HG03045 (cell line): Measurements from ENCODE around the gene ZPR1.
A peak's percentile ranks its signal among the peaks of the same experiment; 100 is the strongest.
"Not testable (repeated sequence)": the region's sequence is repeated elsewhere in the genome, so short reads cannot be mapped to it uniquely, and the experiment has no call there.

Source experiments
- ATAC-seq: cut with Tn5 transposase; IDR thresholded peaks from one replicate; pipeline ENCODE4 v1.9.1; 2021; ENCODE audit warnings: mild to moderate bottlenecking, moderate library complexity; ENCODE audit not compliant: unreplicated experiment

ZPR1 gene, protein sequence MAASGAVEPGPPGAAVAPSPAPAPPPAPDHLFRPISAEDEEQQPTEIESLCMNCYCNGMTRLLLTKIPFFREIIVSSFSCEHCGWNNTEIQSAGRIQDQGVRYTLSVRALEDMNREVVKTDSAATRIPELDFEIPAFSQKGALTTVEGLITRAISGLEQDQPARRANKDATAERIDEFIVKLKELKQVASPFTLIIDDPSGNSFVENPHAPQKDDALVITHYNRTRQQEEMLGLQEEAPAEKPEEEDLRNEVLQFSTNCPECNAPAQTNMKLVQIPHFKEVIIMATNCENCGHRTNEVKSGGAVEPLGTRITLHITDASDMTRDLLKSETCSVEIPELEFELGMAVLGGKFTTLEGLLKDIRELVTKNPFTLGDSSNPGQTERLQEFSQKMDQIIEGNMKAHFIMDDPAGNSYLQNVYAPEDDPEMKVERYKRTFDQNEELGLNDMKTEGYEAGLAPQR

DNA sequence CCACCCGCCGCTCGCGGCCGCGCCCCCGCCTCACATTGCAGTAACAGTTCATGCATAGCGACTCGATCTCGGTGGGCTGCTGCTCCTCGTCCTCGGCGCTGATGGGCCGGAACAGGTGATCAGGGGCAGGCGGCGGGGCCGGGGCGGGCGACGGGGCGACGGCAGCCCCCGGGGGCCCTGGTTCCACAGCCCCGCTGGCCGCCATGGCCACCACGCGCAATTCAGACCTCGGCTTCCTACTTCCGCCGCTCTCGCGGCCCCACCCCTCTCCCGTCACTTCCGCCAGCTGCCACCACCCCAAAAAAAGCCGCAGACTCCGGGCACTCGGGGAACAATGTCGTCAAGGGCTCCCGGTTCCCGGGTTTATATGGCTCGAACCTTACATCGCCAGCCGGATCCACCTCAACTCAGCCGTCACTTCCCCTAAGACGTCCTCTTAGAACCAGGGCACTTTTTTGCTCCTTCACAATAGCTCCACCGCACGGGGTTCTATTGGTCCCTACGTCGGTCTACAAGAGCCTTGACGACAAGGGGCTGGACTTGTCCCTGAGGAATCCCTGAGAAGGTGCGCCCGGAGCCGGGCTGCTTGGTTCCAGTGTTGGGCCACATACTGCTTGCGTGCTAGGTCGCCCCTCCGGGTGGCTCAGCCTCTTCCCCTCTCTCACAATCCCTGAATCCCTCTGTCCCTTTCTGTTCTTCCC, at the start of gene ZPR1:
ZPR1 (minus strand) TSS at position 238 of the 701 bp plus-strand sequence; CDS start at position 205, 33 bp downstream.
- ATAC-seq: peak; percentile 89

DNA sequence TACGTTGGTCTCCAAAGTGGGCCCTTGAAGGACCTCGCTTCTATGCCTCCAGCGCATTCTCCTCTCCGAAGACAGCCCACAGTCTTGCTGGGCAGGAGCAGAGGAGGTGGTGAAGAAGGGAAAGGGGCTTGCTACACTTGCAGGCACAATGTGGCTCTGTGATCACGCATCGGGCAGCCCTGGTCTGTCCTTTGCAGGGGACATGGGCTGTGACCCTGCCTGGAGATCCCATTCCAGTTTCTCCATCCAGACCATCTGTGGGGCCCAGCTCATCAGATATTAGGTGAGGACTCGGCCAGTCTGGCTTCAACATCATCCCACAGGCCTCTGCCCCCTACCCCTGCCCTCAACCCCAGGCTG, 48.8 kb upstream of the ZPR1 start:
- no peak for ATAC-seq

DNA sequence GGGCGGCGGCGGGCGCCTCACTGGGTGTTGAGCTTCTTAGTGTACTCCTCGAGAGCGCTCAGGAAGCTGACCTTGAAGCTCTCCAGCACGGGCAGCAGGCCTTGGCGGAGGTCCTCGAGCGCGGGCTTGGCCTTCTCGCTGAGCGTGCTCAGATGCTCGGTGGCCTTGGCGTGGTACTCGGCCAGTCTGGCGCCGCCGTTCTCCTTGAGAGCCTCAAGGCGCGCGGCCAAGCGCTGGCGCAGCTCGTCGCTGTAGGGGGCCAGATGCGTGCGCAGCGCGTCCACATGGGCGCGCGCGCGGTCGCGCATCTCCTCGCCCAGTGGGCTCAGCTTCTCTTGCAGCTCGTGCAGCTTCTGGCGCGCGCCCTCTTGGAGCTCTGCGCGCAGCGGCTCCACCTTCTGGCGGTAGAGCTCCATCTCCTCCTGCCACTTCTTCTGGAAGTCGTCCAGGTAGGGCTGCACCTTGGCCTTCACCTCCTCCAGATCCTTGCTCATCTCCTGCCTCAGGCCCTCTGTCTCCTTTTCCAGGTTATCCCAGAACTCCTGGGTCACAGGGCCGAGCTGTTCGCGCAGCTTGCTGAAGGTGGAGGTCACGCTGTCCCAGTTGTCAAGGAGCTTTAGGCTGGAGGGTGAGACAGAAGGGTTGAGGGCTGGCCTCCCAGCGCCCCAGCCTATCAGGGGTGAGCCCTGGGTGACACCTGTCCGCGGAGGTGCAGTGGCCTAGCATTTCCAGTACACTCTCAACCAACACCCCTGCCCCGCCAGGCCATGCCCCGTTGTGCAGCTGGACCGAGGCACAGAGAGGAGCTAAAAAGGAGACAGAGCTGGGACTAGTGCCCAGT, 48.2 kb upstream of the ZPR1 start:
- ATAC-seq: peak; percentile 66

DNA sequence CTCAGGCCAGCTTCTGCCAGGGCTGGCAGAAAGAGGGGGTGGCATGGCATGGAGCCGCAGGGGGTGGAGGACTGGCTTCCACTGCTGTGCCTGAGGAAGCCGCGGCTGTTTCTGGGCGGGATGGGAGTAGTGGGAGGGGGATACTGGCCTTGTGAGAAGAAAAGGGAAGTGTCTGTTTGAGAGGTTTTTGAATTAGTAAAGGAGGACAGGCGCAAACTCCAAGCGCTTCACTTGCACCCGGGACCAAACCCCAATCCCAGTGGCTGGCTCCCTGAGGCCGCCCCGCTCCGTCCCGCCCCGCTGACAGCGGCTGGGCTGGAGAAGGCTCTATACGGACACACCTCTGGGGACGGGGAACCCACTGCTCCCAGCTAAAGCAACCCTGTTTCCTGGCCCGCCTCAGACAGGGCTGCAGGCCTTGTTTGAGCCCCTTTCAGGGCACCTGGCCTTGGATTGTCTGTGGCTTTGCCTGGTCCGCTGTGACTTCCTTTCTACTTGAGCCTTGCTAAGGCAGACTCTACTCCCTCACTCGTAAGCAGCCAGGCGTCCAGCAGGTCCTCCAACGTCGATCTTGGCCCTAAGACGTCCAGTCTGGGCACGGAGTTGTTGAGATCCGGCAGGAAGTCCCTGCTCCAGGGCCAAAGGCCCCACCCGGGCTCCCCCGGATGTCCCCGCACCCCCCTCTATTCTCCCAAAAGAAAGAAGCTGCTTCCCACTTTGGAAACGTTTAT, 47.4 kb upstream of the ZPR1 start:
- ATAC-seq: peak; percentile 6

DNA sequence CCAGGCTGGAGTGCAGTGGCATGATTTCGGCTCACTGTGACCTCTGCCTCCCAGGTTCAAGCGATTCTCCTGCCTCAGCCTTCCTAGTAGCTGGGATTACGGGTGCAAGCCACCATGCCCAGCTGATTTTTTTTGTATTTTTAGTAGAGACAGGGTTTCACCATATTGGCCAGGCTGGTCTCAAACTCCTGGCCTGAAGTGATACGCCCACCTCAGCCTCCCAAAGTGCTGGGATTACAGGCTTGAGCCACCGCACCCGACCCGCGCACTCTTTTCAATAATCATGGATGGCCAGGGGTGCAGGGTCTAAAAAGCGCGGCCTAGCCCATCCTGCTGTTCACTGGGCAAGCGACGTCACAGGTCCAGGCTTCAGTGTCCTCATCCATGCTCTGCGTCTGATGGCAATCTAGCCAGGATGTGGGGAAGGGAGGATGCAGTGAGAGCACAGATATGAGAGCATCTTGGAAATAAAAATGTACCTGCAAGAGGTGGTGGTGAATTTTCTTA, 46.8 kb upstream of the ZPR1 start:
- ATAC-seq: not testable (repeated sequence)

DNA sequence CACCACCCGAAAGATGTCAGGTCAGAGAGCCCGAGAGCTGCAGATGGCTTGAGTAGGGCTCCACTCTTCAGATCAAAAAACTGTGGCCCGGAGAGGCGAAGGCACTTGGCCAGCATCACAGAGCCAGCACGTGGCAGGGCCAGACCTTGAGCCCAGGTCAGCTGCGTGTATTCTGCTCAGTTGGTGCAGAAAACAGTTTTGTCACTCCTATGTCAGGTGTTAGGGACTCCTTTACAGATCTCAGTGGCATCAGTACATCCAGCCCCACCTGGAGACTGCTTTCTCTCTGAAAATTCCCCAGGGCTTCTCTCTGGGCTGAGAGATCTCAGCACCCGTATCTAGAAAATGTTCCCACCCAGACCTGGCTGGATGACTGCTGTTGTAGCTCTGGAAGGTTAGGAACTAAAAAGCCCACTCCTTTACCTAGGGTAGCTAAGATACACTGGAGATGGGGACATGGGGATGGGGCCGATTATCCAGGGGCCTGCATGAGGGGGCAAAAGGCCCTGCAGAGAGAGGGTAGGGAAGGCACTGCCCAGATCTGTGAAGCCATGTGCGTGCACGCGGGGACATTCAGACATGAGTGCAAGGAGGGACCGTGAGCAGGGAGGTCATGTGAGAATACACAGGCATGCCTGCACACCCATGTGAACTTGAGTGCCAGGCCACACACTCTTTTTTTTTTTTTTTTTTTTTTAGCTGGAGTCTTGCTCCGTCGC, 46.2 kb upstream of the ZPR1 start:
- no peak for ATAC-seq

DNA sequence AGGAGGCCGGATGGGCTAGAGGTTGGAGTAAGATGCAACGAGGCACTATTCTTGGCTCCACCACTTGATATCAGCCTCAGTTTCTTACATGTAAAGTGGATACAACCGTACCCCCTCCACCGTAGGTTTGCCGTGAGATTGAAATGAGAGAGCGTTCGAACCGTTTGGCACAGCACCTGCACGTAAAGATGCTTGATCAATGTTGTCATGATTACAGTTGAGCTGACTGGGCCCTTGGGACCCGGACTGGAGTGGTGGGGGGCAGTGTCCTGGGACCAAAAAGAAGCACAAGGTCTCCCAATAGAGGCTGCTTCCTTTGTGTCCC, 45.6 kb upstream of the ZPR1 start:
- no peak for ATAC-seq

DNA sequence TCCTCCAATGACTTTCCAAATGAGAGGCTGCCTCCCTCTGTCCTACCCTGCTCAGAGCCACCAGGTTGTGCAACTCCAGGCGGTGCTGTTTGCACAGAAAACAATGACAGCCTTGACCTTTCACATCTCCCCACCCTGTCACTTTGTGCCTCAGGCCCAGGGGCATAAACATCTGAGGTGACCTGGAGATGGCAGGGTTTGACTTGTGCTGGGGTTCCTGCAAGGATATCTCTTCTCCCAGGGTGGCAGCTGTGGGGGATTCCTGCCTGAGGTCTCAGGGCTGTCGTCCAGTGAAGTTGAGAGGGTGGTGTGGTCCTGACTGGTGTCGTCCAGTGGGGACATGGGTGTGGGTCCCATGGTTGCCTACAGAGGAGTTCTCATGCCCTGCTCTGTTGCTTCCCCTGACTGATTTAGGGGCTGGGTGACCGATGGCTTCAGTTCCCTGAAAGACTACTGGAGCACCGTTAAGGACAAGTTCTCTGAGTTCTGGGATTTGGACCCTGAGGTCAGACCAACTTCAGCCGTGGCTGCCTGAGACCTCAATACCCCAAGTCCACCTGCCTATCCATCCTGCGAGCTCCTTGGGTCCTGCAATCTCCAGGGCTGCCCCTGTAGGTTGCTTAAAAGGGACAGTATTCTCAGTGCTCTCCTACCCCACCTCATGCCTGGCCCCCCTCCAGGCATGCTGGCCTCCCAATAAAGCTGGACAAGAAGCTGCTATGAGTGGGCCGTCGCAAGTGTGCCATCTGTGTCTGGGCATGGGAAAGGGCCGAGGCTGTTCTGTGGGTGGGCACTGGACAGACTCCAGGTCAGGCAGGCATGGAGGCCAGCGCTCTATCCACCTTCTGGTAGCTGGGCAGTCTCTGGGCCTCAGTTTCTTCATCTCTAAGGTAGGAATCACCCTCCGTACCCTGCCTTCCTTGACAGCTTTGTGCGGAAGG, 44.8 kb upstream of the ZPR1 start:
- ATAC-seq: no peak

DNA sequence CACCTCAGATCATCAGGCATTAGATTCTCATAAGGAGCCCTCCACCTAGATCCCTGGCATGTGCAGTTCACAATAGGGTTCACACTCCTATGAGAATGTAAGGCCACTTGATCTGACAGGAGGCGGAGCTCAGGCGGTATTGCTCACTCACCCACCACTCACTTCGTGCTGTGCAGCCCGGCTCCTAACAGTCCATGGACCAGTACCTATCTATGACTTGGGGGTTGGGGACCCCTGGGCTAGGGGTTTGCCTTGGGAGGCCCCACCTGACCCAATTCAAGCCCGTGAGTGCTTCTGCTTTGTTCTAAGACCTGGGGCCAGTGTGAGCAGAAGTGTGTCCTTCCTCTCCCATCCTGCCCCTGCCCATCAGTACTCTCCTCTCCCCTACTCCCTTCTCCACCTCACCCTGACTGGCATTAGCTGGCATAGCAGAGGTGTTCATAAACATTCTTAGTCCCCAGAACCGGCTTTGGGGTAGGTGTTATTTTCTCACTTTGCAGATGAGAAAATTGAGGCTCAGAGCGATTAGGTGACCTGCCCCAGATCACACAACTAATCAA, 44.0 kb upstream of the ZPR1 start:
- no peak for ATAC-seq

DNA sequence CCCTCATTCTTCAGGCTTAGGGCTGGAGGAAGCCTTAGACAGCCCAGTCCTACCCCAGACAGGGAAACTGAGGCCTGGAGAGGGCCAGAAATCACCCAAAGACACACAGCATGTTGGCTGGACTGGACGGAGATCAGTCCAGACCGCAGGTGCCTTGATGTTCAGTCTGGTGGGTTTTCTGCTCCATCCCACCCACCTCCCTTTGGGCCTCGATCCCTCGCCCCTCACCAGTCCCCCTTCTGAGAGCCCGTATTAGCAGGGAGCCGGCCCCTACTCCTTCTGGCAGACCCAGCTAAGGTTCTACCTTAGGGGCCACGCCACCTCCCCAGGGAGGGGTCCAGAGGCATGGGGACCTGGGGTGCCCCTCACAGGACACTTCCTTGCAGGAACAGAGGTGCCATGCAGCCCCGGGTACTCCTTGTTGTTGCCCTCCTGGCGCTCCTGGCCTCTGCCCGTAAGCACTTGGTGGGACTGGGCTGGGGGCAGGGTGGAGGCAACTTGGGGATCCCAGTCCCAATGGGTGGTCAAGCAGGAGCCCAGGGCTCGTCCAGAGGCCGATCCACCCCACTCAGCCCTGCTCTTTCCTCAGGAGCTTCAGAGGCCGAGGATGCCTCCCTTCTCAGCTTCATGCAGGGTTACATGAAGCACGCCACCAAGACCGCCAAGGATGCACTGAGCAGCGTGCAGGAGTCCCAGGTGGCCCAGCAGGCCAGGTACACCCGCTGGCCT, 42.5 kb upstream of the ZPR1 start:
- ATAC-seq: no peak

DNA sequence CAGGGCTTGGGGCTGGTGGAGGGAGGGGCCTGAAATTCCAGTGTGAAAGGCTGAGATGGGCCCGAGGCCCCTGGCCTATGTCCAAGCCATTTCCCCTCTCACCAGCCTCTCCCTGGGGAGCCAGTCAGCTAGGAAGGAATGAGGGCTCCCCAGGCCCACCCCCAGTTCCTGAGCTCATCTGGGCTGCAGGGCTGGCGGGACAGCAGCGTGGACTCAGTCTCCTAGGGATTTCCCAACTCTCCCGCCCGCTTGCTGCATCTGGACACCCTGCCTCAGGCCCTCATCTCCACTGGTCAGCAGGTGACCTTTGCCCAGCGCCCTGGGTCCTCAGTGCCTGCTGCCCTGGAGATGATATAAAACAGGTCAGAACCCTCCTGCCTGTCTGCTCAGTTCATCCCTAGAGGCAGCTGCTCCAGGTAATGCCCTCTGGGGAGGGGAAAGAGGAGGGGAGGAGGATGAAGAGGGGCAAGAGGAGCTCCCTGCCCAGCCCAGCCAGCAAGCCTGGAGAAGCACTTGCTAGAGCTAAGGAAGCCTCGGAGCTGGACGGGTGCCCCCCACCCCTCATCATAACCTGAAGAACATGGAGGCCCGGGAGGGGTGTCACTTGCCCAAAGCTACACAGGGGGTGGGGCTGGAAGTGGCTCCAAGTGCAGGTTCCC, 41.8 kb upstream of the ZPR1 start, which contains the start of gene APOC3:
APOC3 (plus strand) TSS at position 383 of the 659 bp plus-strand sequence. CDS start 676 bp downstream, outside the sequence.
- no peak for ATAC-seq

DNA sequence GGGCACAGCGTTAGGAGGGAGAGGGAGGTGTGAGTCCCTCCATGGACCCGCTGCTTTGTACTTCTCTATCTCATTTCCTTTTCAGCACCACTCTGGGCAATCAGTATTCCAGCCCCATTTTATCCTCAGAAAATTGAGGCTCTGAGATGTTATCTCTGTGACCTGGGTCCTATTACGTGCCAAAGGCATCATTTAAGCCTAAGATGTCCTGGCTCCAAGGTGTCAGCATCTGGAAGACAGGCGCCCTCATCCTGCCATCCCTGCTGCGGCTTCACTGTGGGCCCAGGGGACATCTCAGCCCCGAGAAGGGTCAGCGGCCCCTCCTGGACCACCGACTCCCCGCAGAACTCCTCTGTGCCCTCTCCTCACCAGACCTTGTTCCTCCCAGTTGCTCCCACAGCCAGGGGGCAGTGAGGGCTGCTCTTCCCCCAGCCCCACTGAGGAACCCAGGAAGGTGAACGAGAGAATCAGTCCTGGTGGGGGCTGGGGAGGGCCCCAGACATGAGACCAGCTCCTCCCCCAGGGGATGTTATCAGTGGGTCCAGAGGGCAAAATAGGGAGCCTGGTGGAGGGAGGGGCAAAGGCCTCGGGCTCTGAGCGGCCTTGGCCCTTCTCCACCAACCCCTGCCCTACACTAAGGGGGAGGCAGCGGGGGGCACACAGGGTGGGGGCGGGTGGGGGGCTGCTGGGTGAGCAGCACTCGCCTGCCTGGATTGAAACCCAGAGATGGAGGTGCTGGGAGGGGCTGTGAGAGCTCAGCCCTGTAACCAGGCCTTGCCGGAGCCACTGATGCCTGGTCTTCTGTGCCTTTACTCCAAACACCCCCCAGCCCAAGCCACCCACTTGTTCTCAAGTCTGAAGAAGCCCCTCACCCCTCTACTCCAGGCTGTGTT, 41.1 kb upstream of the ZPR1 start:
- ATAC-seq: no peak

DNA sequence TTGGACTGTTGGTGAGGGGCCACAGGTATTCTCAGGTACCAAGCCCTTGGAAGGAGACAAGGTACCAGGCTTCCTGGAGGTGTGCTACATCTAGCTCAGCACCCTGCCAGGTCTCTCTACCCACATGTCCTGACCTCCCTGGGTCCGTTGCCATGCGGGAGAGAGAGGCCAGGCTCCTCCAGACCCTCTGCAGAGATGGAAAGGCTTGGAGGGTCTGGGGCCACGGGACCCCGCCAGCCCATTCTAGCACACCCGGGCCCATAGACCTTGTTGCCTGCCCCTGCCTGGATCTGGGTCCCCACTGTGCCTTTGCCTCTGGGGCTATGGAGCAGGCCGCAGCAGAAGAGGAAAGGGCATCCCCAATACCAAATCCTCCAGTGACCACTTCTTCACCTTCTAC, 39.6 kb upstream of the ZPR1 start:
- no peak for ATAC-seq

DNA sequence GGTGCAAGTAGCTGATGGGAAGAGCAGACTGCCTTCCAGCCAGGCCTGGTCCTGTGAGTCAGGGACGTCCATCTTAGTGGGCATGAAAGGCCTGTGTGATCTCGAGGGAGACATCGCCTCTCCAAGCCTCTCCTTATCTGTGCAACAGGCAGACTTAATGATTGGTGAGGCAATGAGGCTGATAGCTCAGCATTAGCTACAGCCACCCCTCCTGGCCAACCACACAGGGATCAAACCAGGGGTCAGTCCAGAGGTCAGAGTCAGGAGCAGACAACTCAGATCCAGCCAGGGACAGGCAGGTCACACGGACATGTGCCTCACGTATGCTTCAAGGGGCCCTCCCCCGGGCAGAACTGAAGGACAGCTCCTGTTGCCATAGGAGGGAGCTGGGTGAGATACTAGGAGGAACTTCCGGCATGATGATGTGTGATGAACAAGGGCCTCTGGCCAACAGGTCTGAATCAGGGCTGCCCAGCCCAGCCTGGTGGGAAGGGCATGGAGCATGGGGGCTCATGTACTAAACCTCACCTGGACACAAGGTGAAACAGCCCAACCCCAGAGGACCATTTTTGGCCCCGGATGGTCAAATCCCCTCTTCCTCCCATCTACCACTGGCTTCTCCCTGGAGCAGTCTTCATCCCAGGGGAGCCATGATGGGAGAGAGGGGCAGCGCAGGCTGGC, 39.1 kb upstream of the ZPR1 start:
- ATAC-seq: no peak

DNA sequence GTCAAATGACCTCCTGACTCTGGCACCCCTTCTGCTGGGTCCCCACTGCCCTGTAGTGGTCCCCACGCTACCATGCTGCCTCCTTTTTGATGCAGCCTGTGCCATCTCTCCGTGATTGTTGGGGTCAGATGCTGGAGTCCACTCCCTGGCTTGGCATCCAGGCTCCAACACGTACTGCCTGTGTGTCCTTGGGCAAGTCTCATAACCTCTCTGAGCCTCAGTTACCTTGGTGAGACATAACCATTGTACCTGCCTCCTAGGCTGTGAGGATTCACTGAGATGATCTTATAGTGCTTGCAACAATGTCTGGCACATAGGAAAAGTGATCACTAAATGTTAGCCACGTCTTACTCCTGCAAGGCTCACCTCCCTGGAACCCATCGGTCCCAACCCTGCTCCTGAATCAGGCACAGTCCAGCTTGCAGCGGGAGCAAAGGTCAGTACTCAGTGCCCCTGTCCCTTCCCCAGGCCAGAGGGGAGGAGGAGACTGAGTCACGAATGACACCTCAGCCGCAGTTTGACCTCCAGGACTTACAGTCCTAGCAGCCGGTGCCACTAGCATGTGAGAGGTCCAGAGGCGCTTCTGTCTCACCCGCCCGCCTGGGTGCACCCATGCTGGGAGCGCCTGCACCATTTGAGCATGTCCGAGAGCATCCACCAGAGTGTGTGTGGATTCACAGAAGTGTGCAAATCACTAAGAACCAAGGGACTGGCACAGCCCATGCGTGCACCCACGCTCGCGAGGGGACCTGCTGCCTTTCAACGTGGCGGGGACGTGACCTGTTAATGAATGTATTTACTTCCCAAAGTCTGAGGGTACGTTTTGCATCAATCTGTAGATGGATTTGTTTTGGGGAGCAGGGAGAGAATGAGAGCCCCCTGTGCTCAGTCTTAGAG, 38.3 kb upstream of the ZPR1 start:
- no peak for ATAC-seq
